ENCODE data around the gene IP6K3.
A peak's percentile ranks its signal among the peaks of the same experiment; 100 is the strongest.

The IP6K3 gene, protein sequence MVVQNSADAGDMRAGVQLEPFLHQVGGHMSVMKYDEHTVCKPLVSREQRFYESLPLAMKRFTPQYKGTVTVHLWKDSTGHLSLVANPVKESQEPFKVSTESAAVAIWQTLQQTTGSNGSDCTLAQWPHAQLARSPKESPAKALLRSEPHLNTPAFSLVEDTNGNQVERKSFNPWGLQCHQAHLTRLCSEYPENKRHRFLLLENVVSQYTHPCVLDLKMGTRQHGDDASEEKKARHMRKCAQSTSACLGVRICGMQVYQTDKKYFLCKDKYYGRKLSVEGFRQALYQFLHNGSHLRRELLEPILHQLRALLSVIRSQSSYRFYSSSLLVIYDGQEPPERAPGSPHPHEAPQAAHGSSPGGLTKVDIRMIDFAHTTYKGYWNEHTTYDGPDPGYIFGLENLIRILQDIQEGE

DNA sequence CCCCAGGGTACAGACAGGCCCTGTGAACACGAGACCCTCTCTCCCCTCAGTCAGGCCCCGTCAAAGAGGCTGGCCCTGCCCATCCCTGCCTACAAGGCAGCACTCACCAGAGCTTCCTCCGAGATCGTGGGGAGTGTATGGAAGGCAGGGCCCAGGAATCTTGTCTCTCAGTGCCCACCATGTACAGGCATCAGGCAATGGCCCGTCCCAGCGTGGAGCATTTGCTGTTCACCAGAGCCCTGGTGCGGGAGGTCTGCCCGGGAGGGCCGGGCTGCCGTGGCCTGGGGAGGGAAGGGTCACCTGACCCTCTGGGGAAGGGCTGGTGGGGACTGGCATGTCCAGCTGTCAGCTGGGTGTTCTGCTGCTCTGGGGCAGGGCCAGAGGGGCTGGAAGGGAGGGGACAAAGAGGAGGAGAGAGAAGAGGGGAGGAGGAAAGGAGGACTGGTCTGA, at the start of gene IP6K3:
Gene IP6K3 (minus strand): TSS at position 255 of the 450 bp plus-strand sequence. CDS start 11,429 bp downstream, outside the sequence.
- DNase-seq: no peak

DNA sequence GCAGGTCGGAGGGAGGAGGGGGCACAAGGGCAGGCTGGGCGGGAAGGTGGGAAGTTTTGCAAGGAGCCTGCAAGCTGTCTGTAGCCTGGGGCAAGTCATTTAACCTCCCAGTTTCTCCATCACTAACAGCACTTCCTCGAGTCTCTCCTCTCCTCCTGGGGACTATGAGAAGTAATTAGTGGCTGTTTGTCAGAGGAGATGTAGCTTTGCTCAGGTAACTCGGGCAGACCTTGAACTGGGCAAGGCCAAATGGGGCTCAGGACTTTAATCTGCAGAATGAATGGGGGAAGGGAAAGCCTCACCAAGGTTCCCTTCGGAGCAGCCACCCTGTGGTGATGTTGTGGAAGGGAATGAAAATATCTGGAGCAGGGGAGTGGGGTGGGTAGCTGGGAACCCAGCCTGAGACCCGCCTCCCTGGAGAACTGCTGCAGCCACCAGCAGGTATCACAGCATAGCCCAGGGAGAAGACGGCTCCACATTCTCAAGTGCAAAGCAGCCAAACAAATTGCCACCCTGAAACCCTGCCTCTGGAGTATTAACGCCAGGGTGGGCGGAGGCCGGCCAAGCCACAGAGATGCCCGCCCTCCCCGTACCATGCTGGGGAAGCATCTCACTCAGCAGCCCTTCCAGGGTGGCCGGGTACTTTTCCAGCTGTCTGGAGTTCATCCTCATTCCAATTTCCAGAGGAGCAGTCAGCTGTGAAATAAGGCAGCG, 48.4 kb upstream of the IP6K3 start:
- no peak for DNase-seq

DNA sequence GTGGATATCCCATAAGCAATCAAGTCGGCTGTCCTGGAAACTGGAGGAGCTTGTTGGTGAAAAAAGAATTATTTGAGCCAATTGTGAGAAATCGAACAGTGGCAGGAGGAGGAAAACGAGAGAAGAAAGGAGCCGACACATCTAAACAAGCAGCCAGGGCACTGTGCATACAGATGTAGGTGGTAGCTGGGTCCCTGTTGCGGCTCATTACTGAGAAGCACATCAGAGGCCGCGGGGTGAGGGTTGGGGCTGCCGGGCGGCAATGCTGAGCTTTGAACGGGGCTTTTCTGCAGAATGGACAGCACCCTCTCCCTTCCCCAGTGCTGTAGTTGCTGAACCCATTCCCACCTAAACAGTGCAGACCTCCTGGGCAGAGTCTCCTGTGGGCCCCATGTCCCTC, 46.3 kb upstream of the IP6K3 start:
- no peak for DNase-seq

DNA sequence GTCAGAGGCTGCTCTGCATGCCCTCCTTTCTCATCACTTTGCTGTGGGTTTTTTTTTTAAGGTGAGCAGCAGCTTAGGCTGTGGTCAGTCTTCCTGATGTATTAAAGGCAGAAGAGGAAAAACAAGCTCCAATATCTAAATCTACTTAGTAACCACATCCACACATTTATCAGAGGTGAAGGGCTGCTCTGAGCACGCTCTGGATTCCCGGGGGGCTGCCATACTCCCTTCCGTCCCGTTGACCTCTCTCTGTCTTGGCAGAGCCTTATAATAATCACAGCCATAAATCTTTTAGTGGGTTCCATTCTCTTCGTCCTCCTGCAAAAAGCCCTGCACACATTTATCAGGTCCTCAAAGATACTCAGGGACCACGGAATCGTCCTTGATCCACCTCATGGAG, 44.9 kb upstream of the IP6K3 start:
- no peak for DNase-seq

DNA sequence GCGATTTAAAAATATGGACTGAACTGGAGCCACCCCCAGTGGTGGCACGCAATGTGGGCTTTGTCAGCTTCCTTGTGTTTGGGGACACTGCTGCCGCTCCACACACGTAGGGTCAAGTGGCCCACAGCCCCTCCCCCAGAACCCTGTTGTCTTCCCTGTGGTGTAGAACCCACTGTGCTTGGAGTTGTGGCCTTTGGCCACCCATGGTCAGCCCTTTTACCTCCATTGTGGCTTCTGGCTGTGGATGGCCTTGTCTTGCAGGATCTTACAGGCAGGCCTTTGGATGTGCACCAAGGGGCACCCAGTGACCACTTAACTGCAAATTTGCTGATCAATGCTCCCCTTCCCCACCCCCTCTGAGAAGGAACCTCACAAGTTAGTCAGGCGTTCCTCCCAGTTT, 44.2 kb upstream of the IP6K3 start:
- no peak for DNase-seq

DNA sequence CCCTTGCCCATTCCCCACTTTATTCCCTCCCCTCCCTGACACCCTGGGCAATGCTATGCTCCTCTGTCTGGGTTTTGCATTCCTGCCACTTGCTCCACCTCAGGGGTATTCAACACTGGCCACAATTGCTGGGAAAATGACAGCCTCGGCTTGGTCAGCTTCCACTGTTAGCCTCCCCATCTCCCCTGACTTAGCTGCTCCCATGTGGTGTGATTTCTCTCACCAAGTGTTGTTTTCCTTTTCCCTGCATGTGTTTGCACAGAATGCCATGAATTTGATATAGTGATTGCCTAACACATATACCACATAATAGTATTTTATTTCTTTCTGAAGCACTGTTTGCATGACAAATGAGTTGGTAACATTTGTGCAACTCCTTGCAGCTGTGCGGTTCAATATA, 43.7 kb upstream of the IP6K3 start:
- DNase-seq: no peak

DNA sequence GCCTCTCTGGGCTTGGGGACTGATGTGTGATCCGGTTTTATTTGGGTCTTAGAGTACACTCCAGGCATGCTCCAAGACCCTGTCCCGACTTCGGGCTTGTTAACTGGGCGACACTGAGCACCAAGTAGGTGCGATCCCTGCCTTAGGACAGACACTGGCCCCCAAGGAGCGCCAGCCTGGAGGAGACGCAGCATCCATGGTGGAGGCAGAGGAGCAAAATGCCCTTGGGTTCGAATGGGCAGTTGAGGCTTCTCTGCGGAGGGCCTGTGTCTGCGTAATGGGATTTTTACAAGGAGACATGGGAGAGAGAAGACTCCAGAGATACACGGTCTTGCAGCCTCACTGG, 42.8 kb upstream of the IP6K3 start:
- no peak for DNase-seq

DNA sequence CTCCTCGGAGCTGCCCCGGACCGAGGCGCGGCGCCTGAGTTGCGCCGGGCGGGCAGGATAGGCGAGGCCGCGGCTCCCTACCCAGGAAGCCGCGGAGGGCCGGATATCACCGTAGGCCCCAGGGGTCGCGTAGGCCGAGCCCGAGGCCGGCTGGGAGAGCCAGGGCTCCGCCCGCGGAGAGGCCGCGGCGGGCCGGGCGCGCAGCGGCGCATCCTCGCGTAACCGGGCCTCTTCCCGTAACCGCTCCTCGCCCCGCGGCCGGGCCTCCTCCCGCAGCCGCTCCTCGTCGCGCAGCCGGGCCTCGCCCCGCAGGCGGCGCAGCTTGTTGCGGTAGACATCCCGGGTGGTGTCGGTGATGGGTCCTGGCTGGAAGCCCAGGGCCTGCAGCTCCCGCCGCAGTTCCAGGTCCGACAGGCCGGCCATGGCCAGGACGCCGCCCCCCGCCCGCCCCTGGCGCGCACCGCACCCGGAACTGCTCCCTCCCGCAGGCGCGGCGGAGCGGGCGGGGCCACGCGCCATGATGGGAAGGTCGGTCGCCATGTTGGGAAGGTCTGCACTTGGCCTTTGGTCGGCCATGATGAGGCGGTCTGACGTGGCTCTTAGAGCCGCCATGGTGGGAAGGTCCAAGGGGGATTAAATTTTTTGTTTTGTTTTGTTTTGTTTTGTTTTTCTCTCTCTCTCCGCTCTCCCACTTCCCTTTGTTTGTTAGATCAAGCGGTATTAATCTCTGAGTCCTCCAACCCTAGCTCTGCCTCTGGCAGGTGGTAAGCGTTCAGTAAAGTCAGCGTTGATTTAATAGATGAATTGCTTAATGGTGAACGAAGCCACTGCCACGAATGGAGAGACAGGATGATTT, 42.2 kb upstream of the IP6K3 start, which contains the start of gene LEMD2:
Gene LEMD2 (minus strand): TSS at position 437 of the 856 bp plus-strand sequence. CDS start 14 bp downstream, at position 423.
- DNase-seq: peak; percentile 94

DNA sequence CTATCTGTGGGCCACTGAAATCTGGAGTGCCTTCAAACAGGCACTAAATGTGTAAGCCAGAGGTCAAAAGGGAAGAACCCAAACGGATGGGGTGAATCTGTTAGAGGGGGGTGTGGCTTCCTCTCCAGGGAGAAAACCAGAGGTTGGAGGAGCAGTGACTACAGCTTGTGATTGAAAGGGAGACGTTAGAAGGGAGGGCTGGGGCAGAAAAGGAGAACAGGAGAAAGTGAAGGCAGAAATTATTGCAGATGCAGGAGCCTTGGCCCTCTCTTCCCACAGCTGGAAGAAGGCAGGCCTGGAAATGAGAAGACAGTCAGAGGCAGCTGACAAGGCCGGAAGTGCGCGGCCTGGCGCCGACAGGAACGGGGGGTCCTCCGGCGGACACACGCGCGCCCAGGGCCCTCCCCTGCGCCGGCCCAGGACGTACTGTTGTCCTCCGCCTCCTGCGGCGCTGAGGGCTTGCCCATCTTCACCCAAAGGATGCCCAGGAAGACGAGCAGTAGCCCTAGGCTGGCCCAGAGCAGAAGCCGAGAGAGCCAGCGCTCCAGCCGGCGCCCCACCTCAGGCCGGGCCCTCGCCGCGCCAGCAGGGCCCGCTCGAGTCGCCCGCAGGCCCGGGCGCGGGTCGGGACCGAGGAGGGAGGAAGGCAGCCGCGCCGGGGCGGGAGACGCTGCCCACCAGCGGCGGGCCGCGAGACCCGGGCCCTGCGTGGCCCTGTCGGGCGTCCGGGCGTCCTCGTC, 41.4 kb upstream of the IP6K3 start:
- peak; percentile 79 for DNase-seq

DNA sequence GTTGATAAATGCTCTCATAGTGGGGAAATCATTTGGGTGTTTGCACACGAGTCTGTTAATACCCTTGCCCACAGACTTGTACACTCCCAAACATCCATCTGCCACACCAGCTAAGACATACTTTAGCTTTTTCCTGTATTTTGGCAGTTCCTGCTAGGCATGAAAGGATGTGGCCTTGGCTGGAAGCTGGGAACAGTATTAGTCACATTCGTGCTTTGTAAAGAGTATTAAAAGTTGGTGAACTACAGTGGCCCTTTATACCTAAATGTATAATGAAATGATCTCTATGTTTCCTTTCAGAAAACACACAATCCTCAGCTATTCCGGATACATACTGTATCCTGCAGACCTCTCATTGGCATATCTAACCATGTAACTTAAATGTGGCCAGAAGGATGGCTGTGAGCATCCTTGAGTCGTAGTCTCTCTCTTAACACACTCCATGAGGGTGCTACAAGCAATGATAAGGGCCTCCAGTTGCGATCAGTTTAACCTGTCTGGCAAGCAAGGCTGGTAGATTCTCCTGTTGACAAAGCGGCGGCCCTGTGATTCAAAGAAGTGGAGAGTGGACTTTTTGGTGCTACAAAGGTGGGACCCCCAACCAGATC, 40.7 kb upstream of the IP6K3 start:
- no peak for DNase-seq

DNA sequence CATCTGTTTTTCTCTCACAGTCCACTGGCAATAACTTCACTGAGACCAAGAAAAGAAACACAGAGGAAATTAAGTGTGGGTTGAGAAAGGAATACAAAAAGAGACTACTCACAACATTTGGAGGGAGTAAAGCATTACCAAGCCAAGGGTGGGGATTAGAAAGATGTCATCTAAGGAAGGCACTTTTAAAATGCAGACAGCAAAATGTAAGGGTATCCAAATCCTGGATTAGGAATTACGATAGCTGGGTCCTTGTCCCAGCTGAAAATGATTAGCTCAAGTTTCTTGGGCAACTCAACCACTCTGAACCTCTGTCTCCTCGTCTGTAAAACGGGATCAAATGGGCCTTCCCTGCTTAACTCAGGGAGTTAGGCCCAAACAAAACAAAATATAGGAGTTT, 40.0 kb upstream of the IP6K3 start:
- no peak for DNase-seq

DNA sequence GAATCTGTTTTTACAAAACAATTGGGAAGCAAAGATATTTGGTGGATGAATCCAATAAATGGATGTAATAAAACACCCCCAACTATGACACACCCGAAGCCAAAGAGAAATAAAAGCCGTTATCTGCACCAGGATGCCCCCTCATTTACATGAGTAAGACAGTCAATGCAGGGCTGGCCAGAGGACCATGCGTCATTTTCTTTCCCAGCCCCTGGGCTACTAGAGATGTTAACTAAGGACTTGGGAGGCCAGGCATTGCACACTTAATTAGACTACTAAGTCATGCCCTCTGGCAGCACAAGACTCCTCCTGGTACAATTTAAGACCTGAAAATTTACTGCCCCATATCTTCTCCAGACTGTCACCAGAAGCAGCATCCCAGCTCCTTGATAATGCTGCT, 39.1 kb upstream of the IP6K3 start:
- no peak for DNase-seq

DNA sequence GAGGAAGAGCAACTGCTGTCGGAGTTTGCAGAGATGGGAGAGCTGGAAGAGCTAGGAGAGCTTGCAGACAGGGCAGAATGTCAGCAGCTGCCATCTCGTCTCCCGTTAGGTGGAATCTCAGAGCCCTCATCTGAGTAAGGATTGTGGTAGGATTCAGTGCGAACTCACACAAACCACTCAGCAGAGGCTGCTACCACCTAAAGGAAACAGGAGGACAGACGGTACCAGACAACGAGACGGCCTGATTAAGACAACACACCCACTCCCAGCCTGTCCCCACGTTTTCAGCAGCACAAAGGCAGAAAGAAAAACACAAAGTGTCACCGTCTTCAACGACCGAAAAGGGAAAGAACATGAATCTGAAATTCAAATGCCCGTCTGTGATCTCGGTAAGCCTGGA, 38.1 kb upstream of the IP6K3 start:
- no peak for DNase-seq

DNA sequence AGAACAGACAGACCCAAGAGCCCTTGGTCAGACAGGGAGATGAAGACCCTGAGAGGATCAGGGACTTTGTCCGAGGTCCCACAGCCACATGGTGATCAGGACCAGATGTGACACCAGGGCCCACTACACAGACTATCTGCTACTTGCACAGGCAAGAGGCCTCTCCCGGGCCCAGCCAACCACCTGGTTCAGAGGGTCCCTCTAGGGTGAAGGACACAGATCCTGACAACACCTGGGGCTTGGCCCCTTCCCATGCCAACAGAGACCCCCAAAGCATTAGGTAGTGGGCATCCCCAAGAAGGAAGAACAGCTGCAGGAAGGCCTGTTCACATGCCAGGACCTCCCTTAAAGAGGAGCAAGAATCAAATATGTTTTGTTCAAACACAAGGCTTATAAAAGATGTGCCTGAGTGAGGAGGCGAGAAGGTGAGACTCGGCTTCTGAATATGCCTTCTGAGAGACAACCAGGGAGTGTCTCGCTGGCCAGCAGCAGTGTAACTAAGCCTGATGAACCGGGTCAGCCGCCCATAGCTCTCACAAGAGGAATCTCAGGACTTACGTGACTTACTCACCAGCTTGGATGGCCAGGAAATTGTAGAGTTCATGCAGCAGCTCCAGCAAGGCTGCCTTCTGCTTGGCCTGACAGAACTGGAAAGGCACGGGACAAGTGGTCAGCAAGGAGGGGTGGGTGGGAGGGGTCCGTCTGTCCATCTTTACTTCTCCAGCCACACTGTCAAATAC, 37.2 kb upstream of the IP6K3 start:
- DNase-seq: no peak

DNA sequence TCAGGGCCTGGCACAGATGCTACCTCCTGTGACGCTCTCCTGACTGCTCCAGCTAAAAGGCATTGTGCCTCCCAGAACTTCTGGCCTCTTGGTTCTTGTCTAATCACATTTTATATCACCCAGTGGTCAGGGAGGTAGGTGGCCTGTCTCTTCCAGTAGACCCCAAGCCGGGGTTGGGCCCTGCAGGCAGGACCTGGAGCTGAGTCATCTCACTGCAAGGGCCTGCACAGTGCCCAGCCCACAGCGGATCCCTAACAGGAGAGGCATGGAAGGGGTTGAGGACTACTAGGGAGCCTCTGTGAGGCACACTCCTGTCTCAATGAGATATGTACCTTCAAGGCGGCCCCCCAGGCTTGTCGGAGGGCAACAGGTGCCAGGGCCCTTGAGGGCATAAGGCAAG, 35.9 kb upstream of the IP6K3 start:
- no peak for DNase-seq

DNA sequence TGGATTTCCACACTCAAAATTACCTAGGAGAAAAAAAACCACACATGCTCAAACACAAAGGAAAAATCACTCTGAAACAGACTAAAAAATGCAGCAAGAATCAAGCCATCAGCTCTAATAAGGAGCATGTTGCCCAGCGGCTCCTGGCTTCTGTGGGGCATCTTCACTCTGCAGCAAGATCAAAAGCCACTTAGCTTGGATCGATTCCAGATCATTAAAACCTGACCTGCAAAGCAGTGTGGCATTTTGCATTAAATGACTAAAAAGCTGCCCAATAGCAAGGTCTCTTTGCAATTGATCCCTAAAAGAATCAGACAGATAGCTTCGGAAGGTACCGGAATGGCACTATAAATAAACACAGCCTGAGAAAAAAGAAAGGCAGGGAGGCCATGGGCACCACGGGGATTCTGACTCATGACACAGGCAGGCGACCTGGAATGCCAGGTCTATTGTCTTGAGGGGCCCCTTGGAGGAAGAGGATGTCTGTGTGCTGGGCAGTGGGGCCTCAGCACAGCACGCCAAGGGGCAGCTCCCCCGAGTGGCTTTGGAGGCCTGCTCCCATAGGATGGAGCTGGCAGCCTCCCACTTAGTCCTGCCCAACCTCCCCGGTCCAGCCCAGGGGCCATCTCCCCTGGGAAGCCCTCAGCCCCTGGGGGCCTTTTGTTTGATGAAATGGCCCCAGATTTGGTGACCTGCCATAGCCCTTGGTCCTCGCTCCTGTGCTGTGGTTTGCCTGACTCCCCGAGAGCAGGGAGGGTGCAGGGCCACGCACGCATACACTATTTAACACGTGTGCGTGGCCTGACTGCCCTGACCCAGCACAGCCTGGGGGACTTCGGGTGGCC, 34.6 kb upstream of the IP6K3 start:
- DNase-seq: no peak

DNA sequence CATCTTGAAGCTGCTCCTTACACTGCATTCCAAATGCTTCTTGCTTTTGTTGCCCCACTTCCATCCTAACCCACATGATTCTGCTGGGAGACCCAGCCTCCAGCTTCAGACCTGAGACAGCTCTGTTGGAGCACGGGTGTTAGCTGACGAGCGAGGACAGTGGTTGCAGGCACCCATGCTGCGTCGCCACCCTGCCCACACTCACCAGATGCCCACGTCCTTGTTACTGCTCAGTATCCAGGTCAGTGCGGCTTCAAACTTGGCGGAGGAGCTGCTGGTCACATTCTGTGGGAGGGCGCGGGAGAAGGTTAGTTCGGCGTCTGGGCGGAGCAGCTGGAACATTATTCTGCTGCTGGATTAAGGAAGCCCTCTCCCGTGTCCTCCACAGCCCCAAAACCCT, 33.2 kb upstream of the IP6K3 start:
- no peak for DNase-seq

DNA sequence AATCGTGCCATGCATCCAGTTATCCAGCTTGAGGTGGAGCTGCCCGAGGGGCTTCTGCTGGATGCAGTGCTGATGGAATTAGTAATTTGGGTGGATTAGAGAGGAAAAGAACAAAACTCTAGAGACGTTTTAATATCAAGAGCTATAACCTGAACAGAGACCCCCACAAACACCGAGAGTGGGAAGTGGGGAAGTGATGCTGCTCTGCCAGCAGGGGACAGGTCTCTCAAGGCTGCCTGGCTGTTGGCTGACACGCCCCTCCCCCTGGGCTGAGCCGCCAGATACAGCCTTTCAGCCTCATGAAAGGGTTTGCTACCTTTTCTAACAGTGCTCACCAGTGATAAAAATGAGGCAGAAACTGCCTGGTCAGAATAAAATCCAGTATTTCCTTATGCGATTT, 32.6 kb upstream of the IP6K3 start:
- DNase-seq: no peak

DNA sequence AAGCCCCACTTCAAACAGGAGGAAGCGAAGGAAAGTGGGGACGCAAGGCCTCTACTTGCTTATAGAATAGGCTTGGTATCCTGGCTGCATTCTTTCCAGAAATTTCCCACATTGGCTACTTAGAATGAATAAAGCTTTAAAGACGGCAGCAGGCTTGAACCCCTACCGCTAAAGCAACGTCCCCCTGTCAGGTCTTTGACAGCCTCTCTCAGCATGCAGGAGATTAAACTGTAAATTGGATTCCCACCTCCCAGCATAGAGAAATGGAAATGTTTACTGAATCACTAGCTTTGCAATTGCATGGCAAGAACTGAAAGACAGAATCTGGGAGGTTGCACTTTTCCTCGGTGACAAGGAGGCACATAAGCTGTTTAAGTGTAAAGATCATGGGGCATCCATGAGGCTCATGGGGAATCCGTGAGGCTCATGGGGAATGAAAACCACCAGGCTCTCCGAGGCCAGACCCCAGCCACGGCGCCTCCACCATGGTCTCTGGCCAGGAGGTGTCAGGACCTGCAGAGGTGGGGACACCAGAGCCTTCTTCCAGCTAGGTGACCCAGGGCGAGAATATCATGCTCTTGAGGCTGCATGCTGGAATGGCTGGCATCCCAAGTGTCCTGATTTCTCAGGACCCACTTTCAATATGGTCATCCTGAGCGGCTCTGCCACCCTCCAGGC, 31.9 kb upstream of the IP6K3 start:
- no peak for DNase-seq

Measured in activated CD4-positive, alpha-beta T cell treated with anti-CD3 and anti-CD28 coated beads, Interleukin-2, amount 50 U/mL, for 16 hours (primary cell).